ENCODE measurements around the gene UBE2L3. TPM values are rescaled to one million over a fixed set of nuclear protein-coding genes. Genes with fewer than 3 reads are reported as not detected.
"Not testable (repeated sequence)": the region's sequence is repeated elsewhere in the genome, so short reads cannot be mapped to it uniquely, and the experiment has no call there.

The UBE2L3 gene
- total and polyA plus RNA-seq, 9 donors = 28.2 to 46.2 (median 42.1) TPM

GRCh38 chr22:21645513-21645912 is 78.0 kb downstream of the UBE2L3 start:
- H3K4me3 ChIP-seq (ENCODE audit: low read length); H3K36me3 ChIP-seq (ENCODE audit: control insufficient read depth, insufficient read depth, low read length); H3K27me3 ChIP-seq (ENCODE audit: control insufficient read depth, insufficient read depth, low read length); H3K9me3 ChIP-seq (replicated peaks; ENCODE audit: control insufficient read depth, low read depth, low read length); H3K27ac ChIP-seq (ENCODE audit: low read length); DNase-seq: not testable (repeated sequence)
- H3K4me1 ChIP-seq (ENCODE audit: control insufficient read depth, insufficient read depth, low read length) = peaks cover 24% of the 10 kb centered on the region
- WGBS (ENCODE audit: insufficient coverage) = 90% methylated on average over 2 of the region's 6 CpGs

GRCh38 chr22:21646608-21647590 is 79.4 kb downstream of the UBE2L3 start:
- no peaks in the 10 kb centered on the region for H3K27me3 ChIP-seq (ENCODE audit: control insufficient read depth, insufficient read depth, low read length)
- H3K4me3 ChIP-seq (ENCODE audit: low read length) = no peak overlapping the region
- peaks cover 27% of the 10 kb centered on the region for H3K4me1 ChIP-seq (ENCODE audit: control insufficient read depth, insufficient read depth, low read length)
- H3K27ac ChIP-seq (ENCODE audit: low read length) = no peak overlapping the region
- 48% methylated on average over 9 of the region's 14 CpGs for WGBS (ENCODE audit: insufficient coverage)
- H3K36me3 ChIP-seq (ENCODE audit: control insufficient read depth, insufficient read depth, low read length) = peaks cover 4% of the 10 kb centered on the region
- H3K9me3 ChIP-seq (replicated peaks; ENCODE audit: control insufficient read depth, low read depth, low read length) = no peaks in the 10 kb centered on the region
- DNase-seq = peak; percentile 90

GRCh38 chr22:21650280-21650679 is 82.8 kb downstream of the UBE2L3 start:
- Histone ChIP-seq H3K27me3 (ENCODE audit: control insufficient read depth, insufficient read depth, low read length) (no peaks in the 10 kb centered on the region), H3K9me3 (replicated peaks; ENCODE audit: control insufficient read depth, low read depth, low read length) (no peaks in the 10 kb centered on the region), H3K27ac (ENCODE audit: low read length) (no peak overlapping the region), H3K4me1 (ENCODE audit: control insufficient read depth, insufficient read depth, low read length) (peaks cover 27% of the 10 kb centered on the region), H3K36me3 (ENCODE audit: control insufficient read depth, insufficient read depth, low read length) (peaks cover 13% of the 10 kb centered on the region), H3K4me3 (ENCODE audit: low read length) (no peak overlapping the region)
- no peak for DNase-seq
- 87% methylated on average over 3 of the region's 7 CpGs for WGBS (ENCODE audit: insufficient coverage)

GRCh38 chr22:21650823-21651520 is 83.5 kb downstream of the UBE2L3 start:
- H3K27me3 ChIP-seq (ENCODE audit: control insufficient read depth, insufficient read depth, low read length) = no peaks in the 10 kb centered on the region
- no peak overlapping the region for H3K27ac ChIP-seq (ENCODE audit: low read length)
- peaks cover 27% of the 10 kb centered on the region for H3K4me1 ChIP-seq (ENCODE audit: control insufficient read depth, insufficient read depth, low read length)
- H3K4me3 ChIP-seq (ENCODE audit: low read length) = peak overlapping the region; percentile 69
- H3K36me3 ChIP-seq (ENCODE audit: control insufficient read depth, insufficient read depth, low read length) = peaks cover 13% of the 10 kb centered on the region
- 11% methylated on average over 5 of the region's 6 CpGs for WGBS (ENCODE audit: insufficient coverage)
- no peak for DNase-seq
- no peaks in the 10 kb centered on the region for H3K9me3 ChIP-seq (replicated peaks; ENCODE audit: control insufficient read depth, low read depth, low read length)

- WGBS (ENCODE audit: insufficient coverage) = 0% methylated on average over 20 of the region's 29 CpGs
- Histone ChIP-seq H3K36me3 (ENCODE audit: control insufficient read depth, insufficient read depth, low read length) (peaks cover 13% of the 10 kb centered on the region), H3K4me1 (ENCODE audit: control insufficient read depth, insufficient read depth, low read length) (peaks cover 25% of the 10 kb centered on the region), H3K9me3 (replicated peaks; ENCODE audit: control insufficient read depth, low read depth, low read length) (no peaks in the 10 kb centered on the region), H3K27me3 (ENCODE audit: control insufficient read depth, insufficient read depth, low read length) (no peaks in the 10 kb centered on the region), H3K27ac (ENCODE audit: low read length) (peak overlapping the region; percentile 62), H3K4me3 (ENCODE audit: low read length) (peak overlapping the region; percentile 69)
- DNase-seq = no peak
Measured at GRCh38 chr22:21651521-21652009, 84.1 kb downstream of the UBE2L3 start.

GRCh38 chr22:21652010-21652546 is 84.6 kb downstream of the UBE2L3 start:
- DNase-seq = peak; percentile 96
- Histone ChIP-seq H3K36me3 (ENCODE audit: control insufficient read depth, insufficient read depth, low read length) (peaks cover 13% of the 10 kb centered on the region), H3K9me3 (replicated peaks; ENCODE audit: control insufficient read depth, low read depth, low read length) (no peaks in the 10 kb centered on the region), H3K4me3 (ENCODE audit: low read length) (peak overlapping the region; percentile 69), H3K4me1 (ENCODE audit: control insufficient read depth, insufficient read depth, low read length) (peaks cover 24% of the 10 kb centered on the region), H3K27me3 (ENCODE audit: control insufficient read depth, insufficient read depth, low read length) (no peaks in the 10 kb centered on the region), H3K27ac (ENCODE audit: low read length) (peak overlapping the region; percentile 62)
- under 1% methylated on average over 43 of the region's 44 CpGs for WGBS (ENCODE audit: insufficient coverage)

- Histone ChIP-seq H3K27me3 (ENCODE audit: control insufficient read depth, insufficient read depth, low read length) (no peaks in the 10 kb centered on the region), H3K36me3 (ENCODE audit: control insufficient read depth, insufficient read depth, low read length) (peaks cover 13% of the 10 kb centered on the region), H3K4me1 (ENCODE audit: control insufficient read depth, insufficient read depth, low read length) (peaks cover 29% of the 10 kb centered on the region), H3K27ac (ENCODE audit: low read length) (no peak overlapping the region), H3K4me3 (ENCODE audit: low read length) (peak overlapping the region; percentile 69), H3K9me3 (replicated peaks; ENCODE audit: control insufficient read depth, low read depth, low read length) (no peaks in the 10 kb centered on the region)
- 4% methylated on average over 29 of the region's 40 CpGs for WGBS (ENCODE audit: insufficient coverage)
- no peak for DNase-seq
Measured at GRCh38 chr22:21652547-21653545, 85.3 kb downstream of the UBE2L3 start.

GRCh38 chr22:21657020-21657359 is 89.5 kb downstream of the UBE2L3 start:
- peaks cover 13% of the 10 kb centered on the region for H3K36me3 ChIP-seq (ENCODE audit: control insufficient read depth, insufficient read depth, low read length)
- peaks cover 10% of the 10 kb centered on the region for H3K27me3 ChIP-seq (ENCODE audit: control insufficient read depth, insufficient read depth, low read length)
- no peak for DNase-seq
- 18% methylated on average over 17 of the region's 17 CpGs for WGBS (ENCODE audit: insufficient coverage)
- H3K4me1 ChIP-seq (ENCODE audit: control insufficient read depth, insufficient read depth, low read length) = peaks cover 20% of the 10 kb centered on the region
- no peak overlapping the region for H3K27ac ChIP-seq (ENCODE audit: low read length)
- no peaks in the 10 kb centered on the region for H3K9me3 ChIP-seq (replicated peaks; ENCODE audit: control insufficient read depth, low read depth, low read length)
- peak overlapping the region; percentile 46 for H3K4me3 ChIP-seq (ENCODE audit: low read length)

- peak overlapping the region; percentile 46 for H3K4me3 ChIP-seq (ENCODE audit: low read length)
- H3K9me3 ChIP-seq (replicated peaks; ENCODE audit: control insufficient read depth, low read depth, low read length) = no peaks in the 10 kb centered on the region
- peaks cover 17% of the 10 kb centered on the region for H3K4me1 ChIP-seq (ENCODE audit: control insufficient read depth, insufficient read depth, low read length)
- WGBS (ENCODE audit: insufficient coverage) = under 1% methylated on average over 75 of the region's 79 CpGs
- peaks cover 10% of the 10 kb centered on the region for H3K27me3 ChIP-seq (ENCODE audit: control insufficient read depth, insufficient read depth, low read length)
- no peak overlapping the region for H3K27ac ChIP-seq (ENCODE audit: low read length)
- H3K36me3 ChIP-seq (ENCODE audit: control insufficient read depth, insufficient read depth, low read length) = peaks cover 13% of the 10 kb centered on the region
- peak; percentile 72 for DNase-seq
Measured at GRCh38 chr22:21657360-21658032, 90.0 kb downstream of the UBE2L3 start.

Data from muscle of leg (tissue), 11 donors.